GM19035 (cell line): ENCODE measurements around the gene FAM53A.
"Not testable (repeated sequence)": the region's sequence is repeated elsewhere in the genome, so short reads cannot be mapped to it uniquely, and the experiment has no call there.

Experiments
- ATAC-seq: cut with Tn5 transposase; IDR thresholded peaks from one replicate; pipeline ENCODE4 v1.9.1; 2021; ENCODE audit not compliant: unreplicated experiment

Gene FAM53A

DNA sequence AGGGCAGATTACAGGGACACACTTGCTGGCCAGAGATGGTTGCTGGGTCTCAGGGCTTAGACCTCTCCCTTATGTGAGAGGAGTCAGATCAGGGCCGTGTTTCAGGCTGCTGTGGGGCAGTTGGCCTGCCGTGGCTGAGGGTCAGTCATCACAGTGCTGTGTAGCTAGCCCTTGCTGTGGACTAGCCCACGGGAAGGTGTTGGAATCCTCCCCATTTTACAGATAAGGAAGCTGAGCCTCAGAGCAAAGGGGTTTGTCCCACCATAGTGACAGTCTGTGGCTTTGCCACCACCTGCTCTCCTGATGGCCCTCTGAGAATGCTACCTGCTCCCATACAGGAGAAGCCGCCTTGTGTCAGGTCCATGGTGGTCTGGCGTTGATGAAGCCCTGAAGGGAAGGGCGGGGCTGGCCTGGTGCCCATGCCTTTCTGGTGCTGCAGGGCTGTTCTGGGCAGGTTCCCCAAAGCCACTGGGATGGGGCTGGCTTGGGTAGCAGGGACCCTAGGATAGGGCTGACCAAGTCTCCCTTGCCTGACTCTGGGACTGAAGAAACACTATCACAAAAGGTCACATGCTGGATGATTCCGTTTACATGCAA is 2.4 kb upstream of the FAM53A start:
- ATAC-seq, result no peak

DNA sequence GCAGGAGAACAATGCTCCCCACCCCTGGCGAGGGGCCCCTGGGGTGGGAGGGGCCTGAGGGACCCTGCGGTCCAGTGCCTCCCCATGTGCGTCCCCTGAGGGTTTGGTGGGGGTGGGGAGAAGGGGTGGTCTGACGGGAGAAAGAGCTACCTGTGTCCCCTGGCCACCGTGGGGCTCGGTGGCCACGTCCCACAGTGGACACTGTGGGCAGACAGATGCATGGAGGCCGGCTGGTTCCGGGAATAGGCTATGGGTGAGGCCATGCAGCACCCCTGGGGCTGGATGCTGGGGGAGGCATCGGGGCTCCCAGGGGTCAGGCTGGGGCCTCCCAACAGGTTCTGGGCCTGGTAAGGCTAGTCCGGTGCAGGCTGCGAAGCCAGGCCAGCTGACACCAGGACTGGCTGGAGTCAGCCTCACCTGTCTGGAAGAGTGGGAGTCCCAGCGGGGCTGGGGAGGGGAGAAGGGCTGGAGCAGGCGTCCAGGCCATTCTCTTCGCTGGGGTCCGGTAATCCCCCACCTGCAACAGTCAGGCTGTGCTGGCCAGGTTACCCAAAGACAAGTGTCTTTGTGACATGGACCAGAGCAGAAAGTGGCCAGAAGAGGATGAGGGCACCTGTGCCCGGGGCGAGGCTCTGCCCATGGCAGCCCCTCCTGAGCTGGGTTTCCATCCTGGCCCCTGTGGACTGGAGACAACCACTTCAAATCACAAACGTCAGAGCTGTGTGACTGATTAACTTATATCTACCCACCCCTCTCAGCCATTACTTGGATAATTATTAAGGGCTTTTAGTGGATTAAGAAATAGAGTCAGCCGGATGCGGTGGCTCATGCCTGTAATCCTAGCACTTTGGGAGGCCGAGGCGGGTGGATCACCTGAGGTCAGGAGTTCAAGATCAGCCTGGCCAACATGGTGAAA is 1.4 kb upstream of the FAM53A start:
- no peak for ATAC-seq

- peak; percentile 30 for ATAC-seq
Observed at GRCh38 chr4:1684506-1685234, 557 bp upstream of the FAM53A start.

DNA sequence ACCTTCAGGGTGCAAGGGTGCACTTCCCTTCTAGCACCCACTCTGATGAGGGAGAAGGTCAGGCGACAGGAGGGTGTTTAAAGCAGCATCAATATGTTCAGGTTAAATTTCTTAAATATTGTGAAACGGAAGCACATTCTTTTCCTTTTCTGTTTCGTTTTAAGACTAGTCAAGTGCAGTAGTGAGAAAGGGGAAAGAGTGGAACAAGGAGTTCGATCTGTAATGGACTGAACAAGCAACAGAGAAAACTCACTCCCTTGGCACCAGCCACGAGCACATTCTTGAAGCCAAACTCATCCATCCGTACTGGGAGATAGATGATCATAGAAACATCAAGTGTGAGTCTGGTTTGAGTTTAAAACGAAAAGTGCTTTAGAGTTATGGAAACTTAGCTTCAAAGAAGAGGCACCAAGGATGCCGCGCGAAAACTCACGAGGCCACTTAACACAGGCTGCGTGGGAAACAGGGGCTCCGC is 815 bp downstream of the FAM53A start:
- ATAC-seq, result no peak

GRCh38 chr4:1682860-1683259 is 1.3 kb downstream of the FAM53A start:
- ATAC-seq, result no peak

DNA sequence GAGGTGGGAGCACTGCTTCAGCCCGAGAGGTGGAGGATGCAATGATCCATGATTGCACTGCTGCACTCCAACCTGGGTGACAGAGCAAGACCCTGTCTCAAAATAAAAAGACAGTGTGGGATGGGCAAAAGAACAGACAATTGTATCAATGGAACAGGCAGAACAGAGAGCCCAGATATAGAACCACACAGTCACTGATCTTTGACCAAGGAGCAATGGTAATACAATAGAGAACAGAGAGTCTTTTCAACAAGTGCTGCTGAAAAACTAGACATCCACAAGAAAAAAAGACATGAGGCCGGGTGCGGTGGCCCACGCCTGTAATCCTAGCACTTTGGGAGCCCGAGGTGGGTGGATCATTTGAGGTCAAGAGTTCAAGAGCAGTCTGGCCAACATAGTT is 5.9 kb downstream of the FAM53A start:
- no peak for ATAC-seq

- no peak for ATAC-seq
Observed at GRCh38 chr4:1676605-1677525, 7.2 kb downstream of the FAM53A start.

DNA sequence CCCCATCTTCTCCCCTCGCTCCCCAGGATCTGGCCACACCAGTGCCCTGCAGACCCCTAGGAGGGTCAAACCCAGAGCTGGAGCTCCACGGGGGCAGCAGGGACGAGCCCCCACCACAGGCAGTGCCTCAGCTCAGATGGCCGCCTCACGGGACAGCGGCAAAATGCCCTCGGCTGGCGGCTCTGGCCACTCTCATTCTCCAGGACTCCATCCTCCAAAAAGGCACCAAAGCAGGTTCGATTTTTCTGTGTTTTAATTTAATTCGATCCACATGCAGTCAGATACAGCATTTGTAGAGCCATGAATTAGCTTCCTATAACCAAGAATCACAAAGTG is 8.3 kb downstream of the FAM53A start:
- no peak for ATAC-seq

- no peak for ATAC-seq
Observed at GRCh38 chr4:1675136-1675801, 8.8 kb downstream of the FAM53A start.

- ATAC-seq, result no peak
Observed at GRCh38 chr4:1674682-1675081, 9.4 kb downstream of the FAM53A start.

GRCh38 chr4:1673671-1674070 is 10.4 kb downstream of the FAM53A start:
- no peak for ATAC-seq

GRCh38 chr4:1671011-1671410 is 13.1 kb downstream of the FAM53A start:
- ATAC-seq, result not testable (repeated sequence)

DNA sequence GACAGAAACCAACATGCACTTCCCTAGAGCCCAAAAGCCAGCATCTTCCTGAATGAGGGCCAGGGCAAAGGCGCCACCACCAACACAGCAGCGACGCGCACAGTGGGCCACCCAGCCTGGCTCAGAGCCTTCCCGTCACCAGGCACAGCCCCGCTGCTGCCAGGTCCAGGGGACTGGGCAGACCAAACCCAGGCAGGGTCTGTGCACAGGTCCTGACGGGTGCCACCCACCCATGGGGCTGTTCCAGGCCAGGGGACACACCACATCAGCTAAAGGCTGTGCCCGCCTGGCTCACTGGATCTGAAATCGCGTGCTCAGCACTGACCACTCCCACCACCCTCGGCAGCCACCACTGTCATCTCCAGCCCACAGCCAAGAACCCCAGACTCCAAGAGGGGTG is 13.8 kb downstream of the FAM53A start:
- ATAC-seq, result no peak

DNA sequence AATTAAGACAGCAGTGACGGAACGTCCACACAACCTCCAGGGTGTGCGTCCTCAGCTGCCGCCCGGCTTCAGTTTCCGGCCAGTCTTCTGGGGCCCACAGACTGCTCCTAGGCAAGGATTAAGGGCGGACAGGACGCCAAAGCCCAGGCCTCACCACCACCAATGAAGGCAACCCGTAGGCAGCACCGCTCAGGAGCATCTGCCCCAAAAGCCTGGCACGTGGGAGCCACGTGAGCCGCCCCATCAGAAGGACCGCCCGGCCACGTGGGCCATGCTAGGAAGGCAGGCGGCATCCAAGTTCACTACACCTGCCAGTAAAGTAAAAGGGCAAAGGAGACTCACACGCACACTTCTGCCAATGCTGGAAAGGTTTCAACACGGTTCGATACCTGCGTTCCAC is 14.3 kb downstream of the FAM53A start:
- no peak for ATAC-seq

DNA sequence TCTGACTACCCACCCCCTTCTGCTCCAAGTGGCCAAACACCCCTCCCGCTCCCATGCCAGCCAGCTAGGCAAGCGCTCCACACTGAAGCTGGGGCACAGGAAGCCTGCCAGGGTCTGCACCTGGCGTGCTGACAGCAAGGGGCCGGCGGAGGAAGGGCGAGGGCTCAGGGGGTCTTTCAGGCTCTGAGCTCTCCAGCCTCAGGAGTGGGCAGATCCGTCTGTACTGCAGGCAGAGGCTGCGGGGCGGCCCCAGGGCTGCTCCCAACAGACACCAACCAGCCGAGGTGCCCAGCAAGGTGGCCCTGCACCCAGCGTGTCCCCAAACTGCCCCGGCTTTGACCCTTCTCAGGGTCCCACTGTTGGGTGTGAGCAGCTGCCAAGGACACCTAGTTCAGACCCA is 14.8 kb downstream of the FAM53A start:
- ATAC-seq, result no peak

- no peak for ATAC-seq
Observed at GRCh38 chr4:1668488-1668840, 15.6 kb downstream of the FAM53A start.

GRCh38 chr4:1667273-1667672 is 16.8 kb downstream of the FAM53A start:
- ATAC-seq, result no peak

- ATAC-seq, result no peak
Observed at GRCh38 chr4:1666391-1666790, 17.7 kb downstream of the FAM53A start.

GRCh38 chr4:1664141-1664540 is 20.0 kb downstream of the FAM53A start:
- no peak for ATAC-seq

GRCh38 chr4:1663549-1663948 is 20.6 kb downstream of the FAM53A start:
- ATAC-seq, result no peak
